Pulmonary artery endothelial cell (primary cell): ENCODE measurements around the gene JPT2. TPM values are rescaled to one million over a fixed set of nuclear protein-coding genes. Genes with fewer than 3 reads are reported as not detected.
"Not testable (repeated sequence)": the region's sequence is repeated elsewhere in the genome, so short reads cannot be mapped to it uniquely, and the experiment has no call there.

Experiments
- DNase-seq: peaks from one replicate; pipeline ENCODE4 v3.0.0-alpha.2; 2011; ENCODE audit warnings: low read depth, low spot score
- total RNA-seq: library from RNA; depleted of rRNA; stranded (reverse); fragments of >200 nt; gene quantifications from 2 replicates; pipeline ENCODE4 v1.2.3, GENCODE V29; 2014

JPT2 gene
- total RNA-seq, 1 donor from 2014 or later = 45.9 TPM

DNA sequence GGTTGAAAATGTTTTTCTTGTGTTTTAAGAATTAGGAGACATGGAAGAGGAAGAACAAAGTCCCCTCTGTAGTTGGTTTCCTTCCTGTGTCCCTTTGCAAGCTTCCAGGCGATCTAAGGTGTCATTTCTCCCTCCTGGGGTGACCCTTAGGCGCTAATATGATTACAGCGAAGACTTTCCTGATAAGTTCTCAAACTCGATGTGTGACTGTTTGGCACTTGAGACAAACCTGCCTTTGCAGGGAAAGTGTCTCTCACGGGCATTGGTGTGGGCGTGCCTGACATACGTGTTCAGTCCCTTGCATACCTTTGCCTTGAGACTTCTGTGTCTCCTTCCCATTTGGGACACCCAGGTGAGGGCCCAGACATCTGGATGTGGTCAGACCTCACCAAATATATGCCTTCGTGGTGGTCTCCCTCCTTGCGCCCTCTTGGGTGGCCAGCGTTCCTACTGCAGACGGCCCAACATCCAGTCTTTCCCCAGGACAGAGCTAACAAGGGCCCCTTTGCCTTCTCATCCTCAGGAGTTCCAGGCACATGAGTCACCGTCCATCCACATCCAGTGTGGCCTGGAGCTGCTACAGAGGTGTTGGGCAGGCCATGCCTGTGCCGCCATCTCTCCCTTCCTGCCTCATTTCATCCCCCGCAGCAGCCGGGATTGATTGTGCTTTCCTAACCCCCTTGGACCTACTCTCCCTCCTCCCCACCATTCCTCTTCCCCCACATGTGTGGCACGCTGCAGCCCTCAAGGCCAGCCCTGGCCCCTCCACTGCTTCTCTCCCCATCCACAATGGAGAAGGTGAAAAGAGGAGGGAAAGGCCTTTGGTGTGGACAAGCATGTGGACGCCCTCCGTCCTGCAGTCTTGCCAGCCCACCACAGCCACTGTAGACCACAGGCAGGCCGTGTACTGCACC is 3.1 kb upstream of the JPT2 start:
- no peak for DNase-seq

- DNase-seq = no peak
Measured at GRCh38 chr16:1676661-1677060, 1.4 kb upstream of the JPT2 start.

GRCh38 chr16:1677339-1677738 is 740 bp upstream of the JPT2 start:
- DNase-seq = no peak

DNA sequence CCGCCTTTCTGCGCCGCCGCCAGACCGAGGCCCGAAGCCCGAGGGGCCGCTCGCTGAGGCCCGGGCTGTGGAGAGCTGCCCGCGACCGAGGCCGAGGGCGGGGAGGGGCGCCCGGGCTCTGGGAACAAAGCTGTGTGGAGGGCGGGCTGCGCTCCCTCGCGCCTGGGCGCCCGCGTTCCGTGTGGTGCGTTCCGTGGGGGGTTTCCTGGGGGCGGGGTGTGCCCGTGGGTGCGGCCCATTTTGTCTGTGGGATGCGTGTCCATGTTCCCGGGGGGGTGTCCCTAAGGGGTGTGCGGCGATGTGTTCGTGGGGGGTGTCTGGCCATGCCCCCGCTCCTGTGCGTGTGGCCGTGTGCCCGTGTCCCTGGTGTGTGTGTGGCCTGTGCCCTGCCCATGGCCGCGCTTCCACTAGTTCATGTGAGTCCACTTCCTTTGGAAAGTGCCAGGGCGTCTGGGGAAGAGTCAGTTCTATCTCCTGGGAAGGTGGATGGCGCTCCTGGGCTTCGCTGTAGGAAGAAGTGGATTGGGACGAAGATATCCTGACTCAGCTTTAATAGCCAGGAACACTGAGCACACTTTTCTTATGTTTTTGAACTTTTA is 520 bp downstream of the JPT2 start:
- no peak for DNase-seq

DNA sequence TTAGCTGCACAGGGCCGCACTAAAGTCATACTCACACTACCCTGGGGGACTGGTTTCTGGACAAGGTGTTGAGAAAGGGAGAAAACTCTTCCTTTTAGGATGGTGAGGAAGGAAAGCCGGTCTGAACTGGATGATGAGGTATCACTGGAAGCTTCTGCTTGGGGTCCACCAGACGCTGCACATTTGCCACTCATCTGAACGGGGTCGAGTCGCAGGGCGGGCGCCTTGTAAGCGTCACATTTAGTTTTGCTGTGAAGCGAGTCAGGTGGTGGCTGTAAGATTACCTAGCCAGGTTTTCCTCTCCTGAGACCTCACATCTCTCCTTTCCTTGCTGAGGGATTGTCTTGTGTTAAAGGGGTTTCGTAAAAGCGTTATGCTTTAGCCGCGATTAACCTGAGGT is 2.3 kb downstream of the JPT2 start:
- DNase-seq = no peak

DNA sequence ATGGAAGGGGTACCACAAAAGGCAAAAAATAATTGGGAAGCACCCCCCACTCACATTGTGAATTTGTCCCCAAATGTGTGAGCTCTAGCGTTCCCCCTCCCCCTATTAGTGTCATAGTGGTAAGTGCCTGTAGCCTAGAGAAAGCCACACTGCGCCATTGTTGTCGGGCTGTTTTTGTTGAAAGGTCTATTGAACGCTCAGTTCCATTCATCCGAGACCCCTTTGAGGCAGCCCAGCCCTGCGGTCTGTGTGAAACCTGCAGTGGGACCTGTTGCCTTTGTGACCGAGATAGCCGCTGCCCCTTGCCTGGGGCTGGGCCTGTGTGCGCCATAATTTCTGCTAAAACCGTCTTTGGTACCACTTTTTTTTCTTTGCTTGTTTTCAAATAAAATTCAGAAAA is 3.0 kb downstream of the JPT2 start:
- DNase-seq = no peak

GRCh38 chr16:1687427-1688316 is 9.6 kb downstream of the JPT2 start:
- DNase-seq = no peak

- no peak for DNase-seq
Measured at GRCh38 chr16:1688807-1689560, 10.9 kb downstream of the JPT2 start.

DNA sequence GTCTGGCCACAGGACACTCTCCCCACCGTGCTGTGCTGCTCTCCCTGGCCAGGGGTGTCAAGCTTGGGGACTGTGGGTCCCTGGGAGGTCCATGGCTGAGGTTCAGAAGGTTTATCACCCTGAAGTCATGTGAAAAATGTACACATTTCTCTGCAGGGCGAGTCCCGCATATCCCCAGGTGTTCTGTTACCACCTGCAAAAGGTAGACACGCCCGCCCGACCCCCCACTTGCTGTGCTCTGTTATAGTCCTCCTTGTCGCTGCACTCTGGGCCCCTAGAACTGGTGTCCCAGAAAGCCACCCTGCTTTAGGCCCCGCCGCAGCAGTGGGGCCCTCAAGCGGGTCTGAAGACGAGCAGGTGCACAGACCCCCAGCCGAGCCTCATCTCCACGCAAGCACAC is 11.8 kb downstream of the JPT2 start:
- no peak for DNase-seq

- DNase-seq = no peak
Measured at GRCh38 chr16:1690810-1691209, 12.7 kb downstream of the JPT2 start.

- DNase-seq = no peak
Measured at GRCh38 chr16:1691276-1691675, 13.2 kb downstream of the JPT2 start.

GRCh38 chr16:1691956-1692355 is 13.9 kb downstream of the JPT2 start:
- DNase-seq = no peak

DNA sequence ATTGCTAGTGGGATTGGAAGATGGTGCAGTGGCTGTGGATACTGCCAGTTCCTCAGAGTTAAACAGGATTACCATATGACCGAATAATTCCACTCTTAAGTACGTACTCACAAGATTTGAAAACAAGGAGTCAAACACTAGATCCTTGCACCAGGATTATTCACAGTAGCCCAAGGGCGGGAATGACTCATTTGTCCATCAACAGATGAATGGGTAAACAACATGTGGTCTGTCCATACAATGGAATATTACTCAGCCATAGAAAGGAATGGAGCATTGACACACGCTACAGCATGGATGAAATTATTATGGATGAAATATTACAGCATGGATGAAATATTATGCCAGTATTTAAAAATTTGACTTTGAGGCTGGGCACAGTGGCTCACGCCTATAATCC is 18.8 kb downstream of the JPT2 start:
- no peak for DNase-seq

DNA sequence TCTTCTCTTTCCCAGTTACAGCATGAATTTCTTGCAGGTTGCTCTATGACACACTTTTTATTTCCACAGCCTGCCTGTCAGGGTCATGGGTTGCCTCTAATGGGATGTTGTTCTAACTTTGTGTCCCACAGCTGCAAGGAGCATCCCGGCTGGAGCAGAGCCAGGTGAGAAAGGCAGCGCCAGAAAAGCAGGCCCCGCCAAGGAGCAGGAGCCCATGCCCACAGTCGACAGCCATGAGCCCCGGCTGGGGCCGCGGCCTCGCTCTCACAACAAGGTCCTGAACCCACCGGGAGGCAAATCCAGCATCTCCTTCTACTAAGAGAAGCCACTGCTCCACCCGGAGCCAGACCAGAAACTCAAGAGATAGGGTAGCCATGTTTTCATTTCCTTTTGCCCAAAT is 20.6 kb downstream of the JPT2 start:
- no peak for DNase-seq

- DNase-seq = no peak
Measured at GRCh38 chr16:1700246-1700645, 22.2 kb downstream of the JPT2 start.

DNA sequence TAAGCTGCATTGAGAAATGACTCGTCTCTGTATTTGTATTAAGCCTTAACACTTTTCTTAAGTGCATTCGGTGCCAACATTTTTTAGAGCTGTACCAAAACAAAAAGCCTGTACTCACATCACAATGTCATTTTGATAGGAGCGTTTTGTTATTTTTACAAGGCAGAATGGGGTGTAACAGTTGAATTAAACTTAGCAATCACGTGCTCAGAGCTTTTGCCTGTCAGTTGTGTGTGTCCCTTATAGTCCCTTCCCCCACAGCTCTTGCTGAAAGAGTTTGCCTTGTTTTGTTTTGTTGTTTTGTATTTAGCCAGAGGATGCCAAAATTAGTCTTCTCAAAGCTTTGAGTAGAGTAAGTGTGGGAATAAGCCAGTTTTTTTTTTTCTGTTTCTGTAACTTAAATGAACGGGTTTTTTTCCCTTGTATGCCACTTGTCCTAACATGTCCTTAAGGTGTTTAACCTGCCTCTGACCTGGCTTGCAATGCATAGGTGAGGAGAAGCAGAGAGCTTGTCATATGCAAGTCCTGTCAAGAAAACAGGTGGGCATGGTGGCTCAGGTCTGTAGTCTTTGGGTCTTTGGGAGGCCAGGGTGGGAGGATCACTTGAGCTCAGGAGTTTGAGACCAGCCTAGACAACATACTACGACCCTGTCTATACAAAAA is 23.3 kb downstream of the JPT2 start:
- no peak for DNase-seq

DNA sequence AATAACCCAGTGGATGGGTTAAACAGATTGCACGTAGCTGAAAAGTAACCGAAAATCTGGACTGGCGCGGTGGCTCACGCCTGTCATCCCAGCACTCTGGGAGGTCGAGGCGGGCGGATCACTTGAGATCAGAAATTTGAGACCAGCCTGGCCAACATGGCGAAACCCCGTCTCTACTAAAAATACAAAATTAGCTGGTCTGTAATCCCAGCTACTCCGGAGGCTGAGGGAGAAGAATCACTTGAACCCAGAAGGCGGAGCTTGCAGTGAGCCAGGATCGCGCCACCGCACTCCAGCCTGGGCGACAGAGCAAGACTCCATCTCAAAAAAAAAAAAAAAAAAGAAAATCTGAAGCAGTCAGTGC is 27.2 kb downstream of the JPT2 start:
- not testable (repeated sequence) for DNase-seq

DNA sequence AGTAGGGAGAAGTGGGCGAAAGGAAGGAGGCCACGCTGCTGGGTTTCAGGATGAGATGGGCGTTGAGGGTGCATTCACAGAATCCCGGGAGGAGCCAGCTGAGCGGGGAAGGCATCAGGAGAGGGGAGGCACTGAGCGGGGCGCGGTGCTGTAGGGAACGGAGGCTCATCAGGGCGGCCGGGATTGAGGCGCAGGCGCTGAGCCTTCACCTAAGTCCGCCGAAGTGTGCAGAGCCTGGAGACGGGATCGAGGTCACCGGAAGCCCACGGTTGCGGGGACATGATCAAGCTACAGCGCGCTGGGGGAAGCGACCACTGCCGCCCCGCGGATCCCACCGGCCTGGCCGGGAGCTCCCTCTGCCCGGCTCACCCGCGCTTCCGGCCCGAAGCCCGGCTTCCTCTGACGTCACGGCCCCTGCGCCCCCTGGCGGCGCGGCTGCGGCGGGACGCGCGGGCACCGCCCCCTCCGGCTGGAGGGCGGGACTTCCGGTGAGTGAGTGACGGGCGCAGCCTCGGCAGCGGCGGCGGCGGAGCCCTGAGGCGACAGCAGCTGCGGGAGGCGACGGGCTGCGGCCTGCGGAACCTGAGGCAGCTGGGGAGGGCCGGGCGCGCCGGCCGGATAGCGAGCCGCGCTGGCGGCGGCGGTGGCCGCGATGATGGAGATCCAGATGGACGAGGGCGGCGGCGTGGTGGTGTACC is 27.8 kb downstream of the JPT2 start, which contains the start of gene MAPK8IP3:
MAPK8IP3 (plus strand) TSS at position 508 of the 698 bp plus-strand sequence; CDS start at position 653, 145 bp downstream.
- DNase-seq = peak; percentile 48

GRCh38 chr16:1706386-1707192 is 28.5 kb downstream of the JPT2 start:
- DNase-seq = no peak
